Fibroblast of lung (primary cell): Measurements from ENCODE around the gene KNCN. TPM values are rescaled to one million over a fixed set of nuclear protein-coding genes. Genes with fewer than 3 reads are reported as not detected.

Source experiments
- DNase-seq, 2 donors: peaks; one replicate each; pipeline versions ENCODE4 v3.0.0 to v3.0.0-alpha.2; 2010; ENCODE audit warnings: low read depth in 2 of 2
- H2AFZ ChIP-seq: 2 replicates; pipeline ENCODE4 v1.5.1; 2012; ENCODE audit warnings: low read length, control low read depth, inconsistent platforms
- H3K27ac ChIP-seq: 2 replicates; pipeline ENCODE4 v1.5.1; 2011; ENCODE audit warnings: low read length, control low read depth; ENCODE audit not compliant: insufficient read depth
- H3K27me3 ChIP-seq: 2 replicates; pipeline ENCODE4 v1.5.1; 2011; ENCODE audit warnings: mild to moderate bottlenecking, low read length; ENCODE audit not compliant: control insufficient read depth, insufficient read depth
- H3K36me3 ChIP-seq: 2 replicates; pipeline ENCODE4 v1.5.1; 2011; ENCODE audit warnings: low read length; ENCODE audit not compliant: control insufficient read depth, insufficient read depth
- H3K4me1 ChIP-seq: 2 replicates; pipeline ENCODE4 v1.5.1; 2011; ENCODE audit warnings: low read length; ENCODE audit not compliant: control insufficient read depth, insufficient read depth; ENCODE audit errors: extremely low read depth
- H3K4me2 ChIP-seq: 2 replicates; pipeline ENCODE4 v1.5.1; 2011; ENCODE audit warnings: low read length, control low read depth; ENCODE audit not compliant: insufficient read depth; ENCODE audit errors: extremely low read depth
- H3K4me3 ChIP-seq, 4 experiments: fragments of 200-600 bp in 1 of 4; sonication (generic) in 1 of 4; replicated peaks in 1 of 4; 2 replicates each; pipeline ENCODE4 v1.5.1; 2011 to 2016; ENCODE audit warnings: low read length in 4 of 4, low read depth in 3 of 4, mild to moderate bottlenecking in 3 of 4, control low read depth in 2 of 4, inconsistent platforms in 1 of 4, mixed read lengths in 1 of 4; ENCODE audit not compliant: insufficient read depth in 1 of 4; ENCODE audit errors: control extremely low read depth in 1 of 4
- H3K79me2 ChIP-seq: 2 replicates; pipeline ENCODE4 v1.5.1; 2012; ENCODE audit warnings: mild to moderate bottlenecking, low read length, inconsistent platforms; ENCODE audit not compliant: control insufficient read depth, insufficient read depth
- H3K9ac ChIP-seq: 2 replicates; pipeline ENCODE4 v1.5.1; 2011; ENCODE audit warnings: mild to moderate bottlenecking, low read length, control low read depth; ENCODE audit not compliant: insufficient read depth
- H3K9me3 ChIP-seq: 2 replicates; pipeline ENCODE4 v1.5.1; 2012; ENCODE audit warnings: low read depth, low read length; ENCODE audit not compliant: control insufficient read depth, insufficient read depth
- H4K20me1 ChIP-seq: 2 replicates; pipeline ENCODE4 v1.5.1; 2011; ENCODE audit warnings: low read length; ENCODE audit not compliant: control insufficient read depth, insufficient read depth; ENCODE audit errors: extremely low read depth
- CTCF ChIP-seq, 2 donors: IDR thresholded peaks in 1 of 2; conservative IDR thresholded peaks in 1 of 2; 1 replicate in 1 of 2; 2 replicates in 1 of 2; pipeline ENCODE4 v1.5.1; 2011 to 2012; ENCODE audit warnings: low read length in 2 of 2, control low read depth in 1 of 2, inconsistent platforms in 1 of 2, low read depth in 1 of 2, mild to moderate bottlenecking in 1 of 2
- EZH2 ChIP-seq: IDR thresholded peaks from 2 replicates; pipeline ENCODE4 v1.5.1; 2012; ENCODE audit warnings: low read length, control low read depth, mild to moderate bottlenecking; ENCODE audit errors: missing control alignments
- polyA plus RNA-seq, 2 donors: library from polyadenylated mRNA; depleted of rRNA in 1 of 2; stranded (reverse) in 1 of 2; unstranded in 1 of 2; fragments of >200 nt; gene quantifications; 2 replicates each; pipeline ENCODE4 v1.2.1, GENCODE V29; 2011 to 2012; ENCODE audit warnings: missing spikeins in 1 of 2
- total RNA-seq: library from RNA; depleted of rRNA; stranded (reverse); fragments of >200 nt; gene quantifications from 2 replicates; pipeline ENCODE4 v1.2.1, GENCODE V29; 2014

The KNCN gene
- total and polyA plus RNA-seq, 2 donors (not counting 1 experiment from before 2014, with no cell fraction given) = not detected

DNA sequence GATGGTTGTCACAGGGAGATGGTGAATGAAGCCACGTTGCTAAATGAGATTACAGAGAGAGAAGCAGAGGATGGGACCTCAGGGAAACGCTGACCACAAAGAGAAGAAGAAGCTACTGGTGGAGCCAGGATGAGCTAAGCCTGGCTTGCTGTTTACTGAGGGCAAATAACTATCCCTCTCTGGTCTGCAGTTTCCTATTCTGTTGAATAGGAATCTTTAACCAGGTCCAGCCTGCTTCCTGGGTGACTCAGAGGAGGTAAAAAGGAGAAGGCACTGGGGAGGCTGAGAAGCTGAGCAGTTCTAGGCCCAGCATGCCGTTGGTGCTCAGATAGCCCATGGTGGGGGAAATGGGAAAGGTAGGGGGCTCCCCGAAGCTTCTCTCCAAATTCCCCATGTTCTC lies 32.2 kb downstream of the KNCN start:
- Histone ChIP-seq H3K4me3 (no peak overlapping the region), H3K79me2 (no peaks in the 10 kb centered on the region), H4K20me1 (no peaks in the 10 kb centered on the region), H3K4me1 (peaks cover 8% of the 10 kb centered on the region), H3K27ac (no peak overlapping the region), H3K27me3 (peaks cover 18% of the 10 kb centered on the region), H3K4me2 (no peak overlapping the region), H3K9me3 (no peaks in the 10 kb centered on the region), H3K36me3 (no peaks in the 10 kb centered on the region), H3K9ac (no peak overlapping the region), H2AFZ (no peak overlapping the region)
- TF ChIP-seq CTCF (conservative IDR thresholded peaks at IDR 0.05 in 1 of 2, IDR thresholded peaks at IDR 0.05 in 1 of 2; ENCODE audit: low read depth in 1 of 2, low read length in 2 of 2) = no peak
- no peak for TF ChIP-seq EZH2
- DNase-seq = peak in 1 of 2 donors; percentile 15

DNA sequence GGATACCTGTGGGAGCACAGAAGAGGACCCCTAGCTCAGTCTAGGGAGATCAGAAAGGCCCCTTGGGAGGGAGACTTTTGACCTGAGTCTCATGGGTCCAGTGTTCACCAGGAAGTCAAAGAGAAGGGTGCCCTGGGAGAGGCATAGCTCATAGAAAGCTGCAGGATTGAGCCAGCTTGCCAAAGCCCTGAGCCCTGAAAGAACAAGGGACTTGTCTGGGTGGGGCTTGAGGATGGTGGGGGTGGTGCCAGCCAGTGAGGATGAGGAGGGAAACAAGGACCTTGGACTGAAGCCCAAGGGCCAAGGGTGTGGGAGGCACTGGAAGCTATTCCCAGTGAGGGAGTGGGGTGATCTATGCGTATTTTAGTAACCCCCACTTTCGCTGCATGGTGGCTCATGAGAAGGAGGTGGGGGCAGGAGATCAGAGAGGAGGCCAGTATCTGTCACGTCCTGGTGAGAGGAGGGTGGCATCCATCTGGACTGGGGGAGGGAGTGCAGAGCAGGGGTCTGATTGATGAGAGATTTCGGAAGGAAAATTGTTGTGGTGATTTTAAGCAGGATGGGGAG lies 33.4 kb downstream of the KNCN start:
- no peak for DNase-seq
- Histone ChIP-seq H2AFZ (no peak overlapping the region), H3K4me1 (peaks cover 8% of the 10 kb centered on the region), H3K9me3 (no peaks in the 10 kb centered on the region), H3K9ac (no peak overlapping the region), H3K27ac (no peak overlapping the region), H3K36me3 (no peaks in the 10 kb centered on the region), H3K4me2 (no peak overlapping the region), H3K27me3 (peaks cover 24% of the 10 kb centered on the region), H4K20me1 (no peaks in the 10 kb centered on the region), H3K79me2 (no peaks in the 10 kb centered on the region), H3K4me3 (no peak overlapping the region)
- TF ChIP-seq CTCF (conservative IDR thresholded peaks at IDR 0.05 in 1 of 2, IDR thresholded peaks at IDR 0.05 in 1 of 2; ENCODE audit: low read depth in 1 of 2, low read length in 2 of 2) (no peak), EZH2 (no peak)

- Histone ChIP-seq H3K4me3 (no peak overlapping the region), H3K36me3 (no peaks in the 10 kb centered on the region), H3K27me3 (peaks cover 24% of the 10 kb centered on the region), H3K4me2 (no peak overlapping the region), H3K79me2 (no peaks in the 10 kb centered on the region), H3K4me1 (peaks cover 8% of the 10 kb centered on the region), H3K9ac (no peak overlapping the region), H4K20me1 (no peaks in the 10 kb centered on the region), H3K27ac (no peak overlapping the region), H3K9me3 (no peaks in the 10 kb centered on the region), H2AFZ (no peak overlapping the region)
- TF ChIP-seq CTCF (conservative IDR thresholded peaks at IDR 0.05 in 1 of 2, IDR thresholded peaks at IDR 0.05 in 1 of 2; ENCODE audit: low read depth in 1 of 2, low read length in 2 of 2) (no peak), EZH2 (no peak)
- no peak for DNase-seq
Observed at GRCh38 chr1:46517010-46517600, 34.3 kb downstream of the KNCN start.
